Ishikawa (cell line): Measurements from ENCODE around the gene LPP.

ENCODE experiments used
- EP300 ChIP-seq: IDR thresholded peaks from 2 replicates; pipeline ENCODE4 v1.6.1; 2012; ENCODE audit warnings: borderline replicate concordance
- YY1 ChIP-seq: IDR thresholded peaks from 2 replicates; pipeline ENCODE4 v1.6.1; 2012; ENCODE audit warnings: low read depth
- ZBTB7A ChIP-seq: IDR thresholded peaks from 2 replicates; pipeline ENCODE4 v1.6.1; 2012; ENCODE audit warnings: low read depth
- TF ChIP-seq, protein P1 (sequence below): IDR thresholded peaks from 2 replicates; pipeline ENCODE4 v1.6.1; 2012

DNA sequence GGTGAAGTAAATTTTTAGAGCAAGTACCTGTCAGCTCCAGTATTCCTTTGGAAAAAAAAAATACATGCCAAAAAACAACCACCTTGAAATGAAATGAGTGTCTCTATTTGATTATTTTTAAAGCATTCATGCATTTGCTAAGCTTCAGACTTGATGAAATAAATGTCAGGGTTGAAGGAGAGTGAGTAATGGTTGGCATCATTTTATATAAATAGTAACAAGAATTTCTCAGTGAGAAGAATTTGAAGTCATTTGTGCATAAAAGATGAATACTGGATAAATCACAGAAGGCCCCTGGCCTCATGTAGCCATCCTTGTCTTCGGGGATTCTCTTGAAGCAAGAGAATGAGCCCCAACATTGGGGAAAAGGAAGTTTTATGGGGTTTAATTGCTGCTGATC is 318.4 kb downstream of the LPP start:
- TF ChIP-seq EP300 (no peak), YY1 (no peak), ZBTB7A (no peak)
- TF ChIP-seq, protein P1, sequence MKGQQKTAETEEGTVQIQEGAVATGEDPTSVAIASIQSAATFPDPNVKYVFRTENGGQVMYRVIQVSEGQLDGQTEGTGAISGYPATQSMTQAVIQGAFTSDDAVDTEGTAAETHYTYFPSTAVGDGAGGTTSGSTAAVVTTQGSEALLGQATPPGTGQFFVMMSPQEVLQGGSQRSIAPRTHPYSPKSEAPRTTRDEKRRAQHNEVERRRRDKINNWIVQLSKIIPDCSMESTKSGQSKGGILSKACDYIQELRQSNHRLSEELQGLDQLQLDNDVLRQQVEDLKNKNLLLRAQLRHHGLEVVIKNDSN: no peak
